Calu3 (cell line): ENCODE data around the gene CNR2. TPM values are rescaled to one million over a fixed set of nuclear protein-coding genes. Genes with fewer than 3 reads are reported as not detected.
"Not testable (repeated sequence)": the region's sequence is repeated elsewhere in the genome, so short reads cannot be mapped to it uniquely, and the experiment has no call there.

Experiments used
- BruUV-seq: library from RNA; stranded (reverse); fragments of 400-500 nt; replicated peaks from 2 replicates; lab custom pipeline; 2021; lab: Mats Ljungman, UMichigan
- CTCF ChIA-PET: fragments of 300-600 bp; sonication (Branson Sonifier 250); formaldehyde crosslinking; loops from one replicate; lab custom pipeline; 2022; ENCODE audit warnings: antibody characterized with exemption; lab: Charles Lee
- DNase-seq: peaks from one replicate; pipeline ENCODE4 v3.0.0; 2022
- H3K27ac Mint-ChIP-seq: one replicate; pipeline ENCODE4 v1.8.0; 2022; ENCODE audit warnings: mixed read lengths; ENCODE audit not compliant: unreplicated experiment
- H3K27me3 Mint-ChIP-seq: one replicate; pipeline ENCODE4 v1.8.0; 2022; ENCODE audit warnings: mixed read lengths; ENCODE audit not compliant: unreplicated experiment
- H3K36me3 Mint-ChIP-seq: one replicate; pipeline ENCODE4 v1.8.0; 2022; ENCODE audit warnings: mild to moderate bottlenecking, moderate library complexity, mixed read lengths; ENCODE audit not compliant: insufficient read depth, unreplicated experiment
- H3K4me1 Mint-ChIP-seq: one replicate; pipeline ENCODE4 v1.8.0; 2022; ENCODE audit warnings: mild to moderate bottlenecking, low read depth, mixed read lengths; ENCODE audit not compliant: unreplicated experiment
- H3K4me3 Mint-ChIP-seq: one replicate; pipeline ENCODE4 v1.8.0; 2022; ENCODE audit warnings: mild to moderate bottlenecking, low read depth, moderate library complexity, mixed read lengths; ENCODE audit not compliant: unreplicated experiment
- H3K9me3 Mint-ChIP-seq: one replicate; pipeline ENCODE4 v1.8.0; 2022; ENCODE audit warnings: low read depth, mixed read lengths; ENCODE audit not compliant: unreplicated experiment
- CTCF ChIP-seq: fragments of 200-600 bp; IDR thresholded peaks from one replicate; pipeline ENCODE4 v1.8.0; 2022; ENCODE audit warnings: antibody characterized with exemption; ENCODE audit not compliant: unreplicated experiment
- intact Hi-C: fragments of 100-400 bp; cut with micrococcal nuclease; formaldehyde crosslinking; loops from one replicate; pipeline ENCODE4 v1.10.0; 2022; ENCODE audit not compliant: unreplicated experiment
- total RNA-seq: library from RNA; stranded (reverse); gene quantifications from 2 replicates; pipeline ENCODE4 v1.2.3, GENCODE V29; 2022

CNR2 gene
- total RNA-seq, 1 experiment from 2014 or later, result not detected

GRCh38 chr1:23848673-23849616, 64.2 kb downstream of the CNR2 start:
- intact Hi-C loops, result no loop called here
- BruUV-seq, result no TSS peak
- no peaks in the 10 kb centered on the region for H3K27me3 Mint-ChIP-seq
- no peak overlapping the region for H3K4me3 Mint-ChIP-seq
- no peak for TF ChIP-seq CTCF
- no peaks in the 10 kb centered on the region for H3K9me3 Mint-ChIP-seq
- DNase-seq, result no peak
- no peaks in the 10 kb centered on the region for H3K4me1 Mint-ChIP-seq
- no peak overlapping the region for H3K27ac Mint-ChIP-seq
- no peaks in the 10 kb centered on the region for H3K36me3 Mint-ChIP-seq
- CTCF ChIA-PET, result no interaction called here

GRCh38 chr1:23847482-23848095, 65.6 kb downstream of the CNR2 start:
- H3K27me3 Mint-ChIP-seq, H3K9me3 Mint-ChIP-seq, H3K36me3 Mint-ChIP-seq, CTCF ChIA-PET, H3K27ac Mint-ChIP-seq, intact Hi-C loops, H3K4me3 Mint-ChIP-seq, DNase-seq, H3K4me1 Mint-ChIP-seq, BruUV-seq: not testable (repeated sequence)

GRCh38 chr1:23845163-23845562, 68.0 kb downstream of the CNR2 start:
- CTCF ChIA-PET, result no interaction called here
- Mint-ChIP-seq H3K9me3 (no peaks in the 10 kb centered on the region), H3K4me3 (no peak overlapping the region), H3K4me1 (no peaks in the 10 kb centered on the region), H3K27me3 (no peaks in the 10 kb centered on the region), H3K36me3 (no peaks in the 10 kb centered on the region), H3K27ac (no peak overlapping the region)
- no peak for DNase-seq
- intact Hi-C loops, result no loop called here
- TSS peak; percentile 66 for BruUV-seq
- no peak for TF ChIP-seq CTCF

- no peaks in the 10 kb centered on the region for H3K27me3 Mint-ChIP-seq
- DNase-seq, result no peak
- intact Hi-C loops, result no loop called here
- H3K4me3 Mint-ChIP-seq, result no peak overlapping the region
- H3K4me1 Mint-ChIP-seq, result no peaks in the 10 kb centered on the region
- no peak for TF ChIP-seq CTCF
- no peaks in the 10 kb centered on the region for H3K36me3 Mint-ChIP-seq
- no TSS peak for BruUV-seq
- CTCF ChIA-PET, result interaction anchor here (0.6 kb wide), 1 partner anchor 18 kb away, joined by 5 read pairs; the partner anchor contains the start of gene HMGCL
- no peak overlapping the region for H3K27ac Mint-ChIP-seq
- no peaks in the 10 kb centered on the region for H3K9me3 Mint-ChIP-seq
Measured at GRCh38 chr1:23843644-23844043, 69.5 kb downstream of the CNR2 start.
